Measurements from ENCODE around the gene TCN1. TPM values are rescaled to one million over a fixed set of nuclear protein-coding genes. Genes with fewer than 3 reads are reported as not detected.
A peak's percentile ranks its signal among the peaks of the same experiment; 100 is the strongest.
"Not testable (repeated sequence)": the region's sequence is repeated elsewhere in the genome, so short reads cannot be mapped to it uniquely, and the experiment has no call there.

TCN1 gene
- total RNA-seq, 1 experiment from 2014 or later = 335 TPM

- H3K4me1 Mint-ChIP-seq (ENCODE audit: low read depth, unreplicated experiment) = peaks cover 34% of the 10 kb centered on the region
- DNase-seq = peak; percentile 68
- intact Hi-C loops (cut with micrococcal nuclease; ENCODE audit: unreplicated experiment) = no loop called here
- H3K27ac Mint-ChIP-seq (ENCODE audit: unreplicated experiment) = peak overlapping the region; percentile 80
- peaks cover 14% of the 10 kb centered on the region for H3K36me3 Mint-ChIP-seq (ENCODE audit: insufficient read depth, unreplicated experiment)
- H3K4me3 Mint-ChIP-seq (ENCODE audit: low read depth, unreplicated experiment) = no peak overlapping the region
- BruUV-seq (replicated peaks) = no TSS peak
- CTCF ChIA-PET = interaction anchor here (0.8 to 1.8 kb wide), 4 partner anchors 16 to 402 kb away, joined by 4 to 7 read pairs (median 6); partner anchors contain the start of gene TCN1
- TF ChIP-seq CTCF (IDR thresholded peaks at IDR 0.05; ENCODE audit: unreplicated experiment) = no peak
- H3K9me3 Mint-ChIP-seq (ENCODE audit: low read depth, unreplicated experiment) = no peaks in the 10 kb centered on the region
- no peaks in the 10 kb centered on the region for H3K27me3 Mint-ChIP-seq (ENCODE audit: unreplicated experiment)
These were observed 17.2 kb downstream of the TCN1 start for GRCh38 chr11:59849129-59849528.

DNA sequence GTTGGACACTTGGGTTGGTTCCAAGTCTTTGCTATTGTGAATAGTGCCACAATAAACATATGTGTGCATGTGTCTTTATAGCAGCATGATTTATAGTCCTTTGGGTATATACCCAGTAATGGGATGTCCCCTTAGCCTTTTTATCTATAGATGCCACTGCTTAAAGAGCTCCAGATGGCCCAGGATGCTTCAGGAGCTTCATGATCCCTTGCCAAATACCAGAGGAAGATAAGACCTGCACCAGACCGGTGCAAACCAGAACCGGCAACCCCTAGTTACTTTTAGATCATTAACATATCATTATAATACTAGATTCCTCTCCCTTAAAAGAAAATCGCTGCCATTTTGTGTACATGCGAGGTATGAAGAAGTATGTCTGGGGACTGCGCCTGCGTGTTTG lies 17.8 kb downstream of the TCN1 start:
- BruUV-seq (replicated peaks); H3K4me3 Mint-ChIP-seq (ENCODE audit: low read depth, unreplicated experiment); H3K9me3 Mint-ChIP-seq (ENCODE audit: low read depth, unreplicated experiment); intact Hi-C loops (cut with micrococcal nuclease; ENCODE audit: unreplicated experiment); DNase-seq; H3K27me3 Mint-ChIP-seq (ENCODE audit: unreplicated experiment): not testable (repeated sequence)
- Mint-ChIP-seq H3K36me3 (ENCODE audit: insufficient read depth, unreplicated experiment) (peaks cover 14% of the 10 kb centered on the region), H3K4me1 (ENCODE audit: low read depth, unreplicated experiment) (peaks cover 34% of the 10 kb centered on the region), H3K27ac (ENCODE audit: unreplicated experiment) (peak overlapping the region; percentile 80)
- CTCF ChIA-PET = interaction anchor here (0.8 to 1.8 kb wide), 4 partner anchors 17 to 403 kb away, joined by 4 to 7 read pairs (median 6); partner anchors contain the start of gene TCN1

DNA sequence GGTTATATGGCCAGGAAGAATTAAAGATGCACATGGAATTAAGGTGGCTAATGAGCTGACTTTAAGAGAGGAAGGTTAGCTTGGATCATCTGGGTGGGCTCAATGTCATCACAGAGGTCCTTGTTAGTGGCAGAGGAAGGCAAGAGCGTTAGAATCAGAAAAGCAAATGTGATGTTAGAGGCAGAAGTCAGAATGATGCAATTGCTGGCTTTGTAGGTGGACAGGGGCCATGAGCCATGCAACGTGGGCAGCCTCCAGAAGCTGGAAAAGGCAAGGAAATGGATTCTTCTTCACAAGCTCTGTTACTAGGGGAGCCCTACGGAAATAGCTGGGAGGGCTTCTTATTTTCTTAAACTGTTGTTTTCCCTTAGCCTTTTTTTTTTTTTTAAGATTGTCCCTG lies 18.7 kb downstream of the TCN1 start:
- Mint-ChIP-seq H3K4me1 (ENCODE audit: low read depth, unreplicated experiment) (peaks cover 34% of the 10 kb centered on the region), H3K9me3 (ENCODE audit: low read depth, unreplicated experiment) (no peaks in the 10 kb centered on the region), H3K27ac (ENCODE audit: unreplicated experiment) (no peak overlapping the region), H3K4me3 (ENCODE audit: low read depth, unreplicated experiment) (no peak overlapping the region), H3K27me3 (ENCODE audit: unreplicated experiment) (no peaks in the 10 kb centered on the region), H3K36me3 (ENCODE audit: insufficient read depth, unreplicated experiment) (peaks cover 14% of the 10 kb centered on the region)
- no peak for DNase-seq
- intact Hi-C loops (cut with micrococcal nuclease; ENCODE audit: unreplicated experiment) = no loop called here
- BruUV-seq (replicated peaks) = no TSS peak
- no peak for TF ChIP-seq CTCF (IDR thresholded peaks at IDR 0.05; ENCODE audit: unreplicated experiment)
- CTCF ChIA-PET = interaction anchor here (0.5 kb wide), 1 partner anchor 10 kb away, joined by 3 read pairs; no protein-coding TSS in a partner anchor

DNA sequence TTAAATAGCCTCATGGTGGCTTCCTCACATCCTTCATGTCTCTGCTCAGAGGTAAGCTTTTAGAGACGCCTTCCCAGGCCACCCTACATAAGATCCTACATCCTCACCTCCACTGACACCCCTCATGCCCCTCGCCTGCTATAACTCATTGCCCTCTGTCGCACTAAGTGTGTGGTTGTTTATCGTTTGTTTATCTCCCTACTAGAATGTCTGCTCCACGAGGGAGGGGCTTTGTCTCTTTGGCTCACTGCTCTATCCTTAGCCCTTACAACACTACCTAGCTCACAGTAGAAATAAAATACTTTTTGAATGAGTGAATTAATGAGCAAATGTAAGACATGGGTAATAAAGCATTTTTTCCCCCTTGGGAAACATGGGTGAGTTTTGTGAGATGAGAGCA lies 19.7 kb downstream of the TCN1 start:
- no peak for DNase-seq
- intact Hi-C loops (cut with micrococcal nuclease; ENCODE audit: unreplicated experiment) = no loop called here
- CTCF ChIA-PET = interaction anchor here (0.8 to 1.4 kb wide), 2 partner anchors 18 to 39 kb away, joined by 3 read pairs; no protein-coding TSS in a partner anchor
- peaks cover 34% of the 10 kb centered on the region for H3K4me1 Mint-ChIP-seq (ENCODE audit: low read depth, unreplicated experiment)
- no peak overlapping the region for H3K27ac Mint-ChIP-seq (ENCODE audit: unreplicated experiment)
- no peak for TF ChIP-seq CTCF (IDR thresholded peaks at IDR 0.05; ENCODE audit: unreplicated experiment)
- H3K36me3 Mint-ChIP-seq (ENCODE audit: insufficient read depth, unreplicated experiment) = peaks cover 8% of the 10 kb centered on the region
- peaks cover 3% of the 10 kb centered on the region for H3K9me3 Mint-ChIP-seq (ENCODE audit: low read depth, unreplicated experiment)
- no TSS peak for BruUV-seq (replicated peaks)
- no peak overlapping the region for H3K4me3 Mint-ChIP-seq (ENCODE audit: low read depth, unreplicated experiment)
- no peaks in the 10 kb centered on the region for H3K27me3 Mint-ChIP-seq (ENCODE audit: unreplicated experiment)

- Mint-ChIP-seq H3K36me3 (ENCODE audit: insufficient read depth, unreplicated experiment) (peaks cover 8% of the 10 kb centered on the region), H3K4me1 (ENCODE audit: low read depth, unreplicated experiment) (peaks cover 28% of the 10 kb centered on the region), H3K4me3 (ENCODE audit: low read depth, unreplicated experiment) (no peak within 1 kb of the TSS), H3K27me3 (ENCODE audit: unreplicated experiment) (no peaks in the 10 kb centered on the region), H3K9me3 (ENCODE audit: low read depth, unreplicated experiment) (peaks cover 3% of the 10 kb centered on the region), H3K27ac (ENCODE audit: unreplicated experiment) (no peak within 1 kb of the TSS)
- BruUV-seq (replicated peaks) = no TSS peak
- TF ChIP-seq CTCF (IDR thresholded peaks at IDR 0.05; ENCODE audit: unreplicated experiment) = no peak
- no peak for DNase-seq
- CTCF ChIA-PET = no interaction called here
- intact Hi-C loops (cut with micrococcal nuclease; ENCODE audit: unreplicated experiment) = no loop called here
These were observed 20.9 kb downstream of the TCN1 start, which contains the start of gene CBLIF for GRCh38 chr11:59845399-59845798. CBLIF (minus strand) TSS chr11:59845499; CDS start chr11:59845453, 46 bp downstream.
